SIG-M5 treated with dmso at 0.1 percent for 504 hours (cell line): ENCODE results near the gene NRXN3.
A peak's percentile ranks its signal among the peaks of the same experiment; 100 is the strongest.
"Not testable (repeated sequence)": the region's sequence is repeated elsewhere in the genome, so short reads cannot be mapped to it uniquely, and the experiment has no call there.

ENCODE experiments used
- DNase-seq: peaks from one replicate; lab custom pipeline; 2025; ENCODE audit not compliant: unreplicated experiment; lab: John Stamatoyannopoulos, UW

The NRXN3 gene

GRCh38 chr14:78978896-78979295 is 808.7 kb downstream of the NRXN3 start:
- DNase-seq, result no peak

- no peak for DNase-seq
These were observed 812.4 kb downstream of the NRXN3 start for GRCh38 chr14:78982551-78982950.

GRCh38 chr14:78983126-78983525 is 813.0 kb downstream of the NRXN3 start:
- no peak for DNase-seq

- DNase-seq, result no peak
These were observed 815.7 kb downstream of the NRXN3 start for GRCh38 chr14:78985668-78986381.

- DNase-seq, result no peak
These were observed 816.8 kb downstream of the NRXN3 start for GRCh38 chr14:78986989-78987388.

GRCh38 chr14:78989221-78989620 is 819.0 kb downstream of the NRXN3 start:
- no peak for DNase-seq

GRCh38 chr14:78992867-78993266 is 822.7 kb downstream of the NRXN3 start:
- no peak for DNase-seq

- no peak for DNase-seq
These were observed 827.6 kb downstream of the NRXN3 start for GRCh38 chr14:78997811-78998210.

GRCh38 chr14:79009286-79009685 is 839.1 kb downstream of the NRXN3 start:
- DNase-seq, result no peak

- DNase-seq, result peak; percentile 20
These were observed 841.1 kb downstream of the NRXN3 start for GRCh38 chr14:79011091-79011919.

- DNase-seq, result no peak
These were observed 841.7 kb downstream of the NRXN3 start for GRCh38 chr14:79011920-79012204.

GRCh38 chr14:79016828-79017505 is 846.8 kb downstream of the NRXN3 start:
- no peak for DNase-seq

- no peak for DNase-seq
These were observed 847.4 kb downstream of the NRXN3 start for GRCh38 chr14:79017561-79017960.

GRCh38 chr14:79018836-79019235 is 848.7 kb downstream of the NRXN3 start:
- no peak for DNase-seq

- not testable (repeated sequence) for DNase-seq
These were observed 849.7 kb downstream of the NRXN3 start for GRCh38 chr14:79019898-79020297.

GRCh38 chr14:79021766-79022165 is 851.6 kb downstream of the NRXN3 start:
- no peak for DNase-seq

- DNase-seq, result no peak
These were observed 857.0 kb downstream of the NRXN3 start for GRCh38 chr14:79027138-79027537.

- peak; percentile 3 for DNase-seq
These were observed 858.1 kb downstream of the NRXN3 start for GRCh38 chr14:79028281-79028680.

GRCh38 chr14:79036441-79036840 is 866.3 kb downstream of the NRXN3 start:
- no peak for DNase-seq

GRCh38 chr14:79037106-79037505 is 866.9 kb downstream of the NRXN3 start:
- no peak for DNase-seq

GRCh38 chr14:79037593-79037992 is 867.4 kb downstream of the NRXN3 start:
- no peak for DNase-seq

GRCh38 chr14:79040790-79041189 is 870.6 kb downstream of the NRXN3 start:
- no peak for DNase-seq
